GM12878 (cell line): ENCODE data around the gene CDC123. TPM values are rescaled to one million over a fixed set of nuclear protein-coding genes. Genes with fewer than 3 reads are reported as not detected.
A peak's percentile ranks its signal among the peaks of the same experiment; 100 is the strongest.

ENCODE experiments used
- ATAC-seq: fragments of 200-7000 bp; cut with Tn5 transposase; 3 replicates; pipeline ENCODE4 v1.9.1; 2020; ENCODE audit warnings: mild to moderate bottlenecking, moderate library complexity
- BruUV-seq: library from RNA; stranded (reverse); fragments of 400-500 nt; replicated peaks from 2 replicates; lab custom pipeline; 2021; lab: Mats Ljungman, UMichigan
- CTCF ChIA-PET: fragments of 300-600 bp; sonication (Branson Sonifier 250); formaldehyde crosslinking; extraction: SDS; loops from one replicate; lab custom pipeline; 2021; ENCODE audit warnings: inconsistent platforms; lab: Yijun Ruan, JAX
- POLR2A ChIA-PET: fragments of 350-600 bp; formaldehyde crosslinking; extraction: SDS; loops from one replicate; lab custom pipeline; 2021; ENCODE audit warnings: inconsistent platforms; lab: Charles Lee
- RAD21 ChIA-PET: fragments of 300-600 bp; sonication (Branson Sonifier 250); formaldehyde crosslinking; loops from one replicate; lab custom pipeline; 2023; ENCODE audit warnings: antibody characterized with exemption; ENCODE audit not compliant: unreplicated experiment; lab: Charles Lee
- SMC1A ChIA-PET: fragments of 300-600 bp; sonication (Branson Sonifier 250); formaldehyde crosslinking; loops from one replicate; lab custom pipeline; 2023; ENCODE audit not compliant: unreplicated experiment, uncharacterized antibody; lab: Charles Lee
- DNase-seq: peaks from one replicate; pipeline ENCODE4 v3.0.0-alpha.2; 2011; ENCODE audit warnings: low read depth, low spot score
- FAIRE-seq: peaks from 3 replicates; lab custom pipeline; 2011; peaks lifted over from hg19 to GRCh38; lab: Jason Lieb, UNC
- H2AFZ ChIP-seq: 2 replicates; pipeline ENCODE4 v1.6.0; 2011; ENCODE audit warnings: low read depth, low read length, control low read depth; ENCODE audit not compliant: control insufficient read depth
- H3K27ac ChIP-seq: 2 replicates; pipeline ENCODE4 v1.5.1; 2011; ENCODE audit warnings: control low read depth; ENCODE audit not compliant: control insufficient read depth, insufficient read depth
- H3K27me3 ChIP-seq, 2 experiments: replicated peaks in 1 of 2; 2 replicates each; pipeline versions ENCODE4 v1.6.0 to v1.6.1; 2011; ENCODE audit warnings: low read length in 1 of 2; ENCODE audit not compliant: control insufficient read depth in 2 of 2, insufficient read depth in 2 of 2
- H3K36me3 ChIP-seq, 2 experiments: 2 replicates each; pipeline ENCODE4 v1.5.1; 2011; ENCODE audit warnings: low read length in 1 of 2; ENCODE audit not compliant: control insufficient read depth in 2 of 2, insufficient read depth in 2 of 2
- H3K4me1 ChIP-seq: 2 replicates; pipeline ENCODE4 v1.6.1; 2011; ENCODE audit warnings: mild to moderate bottlenecking, low read length, moderate library complexity, mixed read lengths; ENCODE audit not compliant: control insufficient read depth, insufficient read depth
- H3K4me2 ChIP-seq: 2 replicates; pipeline ENCODE4 v1.6.0; 2011; ENCODE audit warnings: control low read depth; ENCODE audit not compliant: control insufficient read depth, insufficient read depth
- H3K4me3 ChIP-seq: fragments of 200-600 bp; sonication (generic); 2 replicates; pipeline ENCODE4 v1.5.1; 2016
- H3K79me2 ChIP-seq: 2 replicates; pipeline ENCODE4 v1.6.0; 2011; ENCODE audit warnings: low read length; ENCODE audit not compliant: control insufficient read depth, insufficient read depth
- H3K9ac ChIP-seq: 2 replicates; pipeline ENCODE4 v1.8.0; 2011; ENCODE audit warnings: low read length, control low read depth, mixed read lengths; ENCODE audit not compliant: control insufficient read depth, insufficient read depth
- H3K9me3 ChIP-seq: replicated peaks from 3 replicates; pipeline ENCODE4 v1.5.1; 2011; ENCODE audit warnings: mild to moderate bottlenecking, low read length; ENCODE audit not compliant: control insufficient read depth, insufficient read depth
- H4K20me1 ChIP-seq: 2 replicates; pipeline ENCODE4 v1.6.0; 2011; ENCODE audit not compliant: control insufficient read depth, insufficient read depth
- ATF7 ChIP-seq: fragments of 450-650 bp; IDR thresholded peaks from 2 replicates; pipeline ENCODE4 v1.6.1; 2016; ENCODE audit warnings: low read depth, mild to moderate bottlenecking
- EED ChIP-seq: sonication (generic); IDR thresholded peaks from 2 replicates; pipeline ENCODE4 v1.6.1; 2016; ENCODE audit warnings: antibody characterized with exemption, low read depth
- GATAD2B ChIP-seq: fragments of 450-650 bp; conservative IDR thresholded peaks from 2 replicates; pipeline ENCODE4 v1.6.1; 2017; ENCODE audit warnings: low read depth, mild to moderate bottlenecking, moderate library complexity
- KDM1A ChIP-seq: fragments of 200-600 bp; sonication (generic); IDR thresholded peaks from 2 replicates; pipeline ENCODE4 v1.6.1; 2016; ENCODE audit warnings: borderline replicate concordance
- MEF2B ChIP-seq: fragments of 450-650 bp; IDR thresholded peaks from 2 replicates; pipeline ENCODE4 v1.6.1; 2018; ENCODE audit warnings: mild to moderate bottlenecking, moderate library complexity; ENCODE audit not compliant: partially characterized antibody, poor library complexity, severe bottlenecking
- MTA2 ChIP-seq: fragments of 450-650 bp; IDR thresholded peaks from 2 replicates; pipeline ENCODE4 v1.6.1; 2016; ENCODE audit warnings: low read depth, mild to moderate bottlenecking, moderate library complexity
- NFIC ChIP-seq: IDR thresholded peaks from 2 replicates; pipeline ENCODE4 v1.6.1; 2012; ENCODE audit warnings: low read depth, mild to moderate bottlenecking, inconsistent platforms, low read length, moderate library complexity
- RAD21 ChIP-seq: IDR thresholded peaks from 2 replicates; pipeline ENCODE4 v1.6.1; 2011; ENCODE audit warnings: mild to moderate bottlenecking, low read depth, low read length, moderate library complexity; ENCODE audit not compliant: insufficient read depth
- SMARCA5 ChIP-seq: fragments of 450-650 bp; IDR thresholded peaks from 2 replicates; pipeline ENCODE4 v1.6.1; 2017; ENCODE audit warnings: mild to moderate bottlenecking
- SPI1 ChIP-seq: IDR thresholded peaks from 2 replicates; pipeline ENCODE4 v1.6.1; 2011; ENCODE audit warnings: low read depth, mild to moderate bottlenecking, low read length, moderate library complexity, borderline replicate concordance; ENCODE audit not compliant: insufficient read depth
- SUPT20H ChIP-seq: IDR thresholded peaks from 2 replicates; pipeline ENCODE4 v1.6.1; 2011; ENCODE audit warnings: low read depth, mild to moderate bottlenecking, low read length, moderate library complexity, borderline replicate concordance; ENCODE audit not compliant: control insufficient read depth
- TCF7 ChIP-seq: IDR thresholded peaks from 2 replicates; pipeline ENCODE4 v1.6.1; 2014; ENCODE audit warnings: antibody characterized with exemption, borderline replicate concordance
- ZNF217 ChIP-seq: fragments of 450-650 bp; IDR thresholded peaks from 2 replicates; pipeline ENCODE4 v1.6.1; 2017; ENCODE audit warnings: antibody characterized with exemption, mild to moderate bottlenecking
- ZSCAN29 ChIP-seq: fragments of 450-650 bp; IDR thresholded peaks from 2 replicates; pipeline ENCODE4 v1.6.1; 2017; ENCODE audit warnings: mild to moderate bottlenecking, moderate library complexity
- WGBS: methylation state at CpG from one replicate; pipeline ENCODE4 v1.1.6; 2016; ENCODE audit warnings: low lambda C conversion rate; ENCODE audit not compliant: insufficient replicate concordance, insufficient coverage; ENCODE audit errors: missing lambda C conversion rate; 5-methylcytosine and 5-hydroxymethylcytosine counted together
- in situ Hi-C: fragments of 300-500 bp; cut with MboI; formaldehyde crosslinking; loops from 9 replicates; pipeline ENCODE4 v1.14.3; 2018; ENCODE audit warnings: mixed read lengths
- intact Hi-C: fragments of 100-400 bp; cut with micrococcal nuclease; formaldehyde crosslinking; loops from one replicate; pipeline ENCODE4 v1.14.2; 2022; ENCODE audit not compliant: unreplicated experiment
- polyA plus RNA-seq, 11 experiments: library from polyadenylated mRNA; depleted of rRNA in 4 of 11; unstranded in 6 of 11; stranded (reverse) in 5 of 11; fragments of >200 nt; fragmentation: Nextera tagmentation in 4 of 11; fragmentation: Illumina TruSeq in 1 of 11; extraction: Ambion mirVana in 4 of 11; extraction: Trizol in 1 of 11; gene quantifications; 1 replicate in 1 of 11; 2 replicates in 10 of 11; pipeline versions ENCODE4 v1.2.1 to v1.2.3, GENCODE V29; 2011 to 2016; ENCODE audit warnings: inconsistent platforms in 2 of 11, missing spikeins in 2 of 11, low read depth in 1 of 11
- total RNA-seq, 4 experiments: library from RNA; depleted of rRNA in 3 of 4; stranded (reverse); fragments of >200 nt in 3 of 4; fragmentation: Illumina TruSeq in 1 of 4; extraction: Trizol in 1 of 4; gene quantifications; 2 replicates each; pipeline versions ENCODE4 v1.2.1 to v1.2.3, GENCODE V29; 2013 to 2021
- TF ChIP-seq, protein P1 (sequence below): IDR thresholded peaks from 2 replicates; pipeline ENCODE4 v1.6.1; 2011; ENCODE audit warnings: mild to moderate bottlenecking, low read depth, low read length, moderate library complexity; ENCODE audit not compliant: insufficient replicate concordance
- TF ChIP-seq, protein P2 (sequence below): IDR thresholded peaks from 2 replicates; pipeline ENCODE4 v1.6.1; 2011; ENCODE audit warnings: borderline replicate concordance, low read depth, mild to moderate bottlenecking, moderate library complexity, mixed read lengths, low read length; ENCODE audit not compliant: insufficient read depth; ENCODE audit errors: extremely low read length
- TF ChIP-seq, protein P3 (sequence below): fragments of 450-650 bp; IDR thresholded peaks from 2 replicates; pipeline ENCODE4 v1.6.1; 2016; ENCODE audit warnings: mild to moderate bottlenecking

CDC123 gene
- total and polyA plus RNA-seq, 10 of the 15 experiments (the other 5 are each of a cell fraction or from before 2014, with no cell fraction given), result 128 to 360 (median 209) TPM

DNA sequence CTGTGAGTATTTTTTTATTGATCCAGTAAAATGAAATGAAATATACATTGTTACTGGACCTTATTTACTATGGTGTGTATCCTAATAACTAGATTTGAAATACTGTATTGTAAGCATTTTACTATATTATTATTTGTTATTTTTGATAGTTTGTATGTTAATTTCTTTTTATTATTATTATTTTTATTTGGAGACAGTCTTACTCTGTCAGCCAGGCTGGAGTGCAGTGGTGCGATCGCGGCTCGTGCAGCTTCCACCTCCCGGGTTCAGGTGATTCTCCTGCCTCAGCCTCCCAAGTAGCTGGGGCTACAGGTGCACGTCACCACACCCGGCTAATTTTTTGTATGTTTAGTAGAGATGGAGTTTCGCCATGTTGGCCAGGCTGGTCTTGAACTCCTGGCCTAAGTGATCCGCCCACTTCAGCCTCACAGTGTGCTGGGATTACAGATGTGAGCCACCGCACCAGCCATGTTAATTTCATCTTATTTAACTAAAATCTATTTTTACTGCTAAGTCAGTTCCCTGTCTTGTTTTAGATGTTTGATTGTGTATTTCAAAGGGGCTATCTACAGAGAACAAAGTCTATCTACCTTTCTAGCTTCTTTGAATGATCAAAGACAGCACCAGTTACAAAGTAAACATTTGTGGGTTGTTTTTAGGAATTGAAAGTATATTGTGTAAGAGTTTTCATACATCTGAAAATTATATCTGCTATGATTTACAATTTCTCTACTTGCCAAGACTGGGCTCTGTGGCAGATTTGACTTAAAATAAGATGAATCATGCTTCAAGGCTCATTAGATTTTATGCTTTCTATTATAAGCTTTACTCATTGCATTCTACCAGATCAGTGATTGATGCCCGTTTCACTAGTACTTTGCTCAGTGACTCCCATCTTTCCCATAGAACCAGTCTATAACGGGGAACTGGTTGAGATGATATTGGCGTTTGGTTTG is 41.6 kb downstream of the CDC123 start:
- peaks cover 10 to 28% of the 10 kb centered on the region in 2 experiments for H3K36me3 ChIP-seq

More for the DNA sequence above, 41.6 kb downstream of the CDC123 start:
- no TSS peak for BruUV-seq
- ChIA-PET SMC1A (interaction anchor here (0.6 to 1.4 kb wide), 4 partner anchors 23 to 419 kb away, joined by 3 to 5 read pairs (median 4); no protein-coding TSS in a partner anchor), POLR2A (interaction anchor here (0.5 to 0.8 kb wide), 2 partner anchors 20 to 414 kb away, joined by 3 to 4 read pairs; no protein-coding TSS in a partner anchor), CTCF (interaction anchor here (1.1 kb wide), 1 partner anchor 26 kb away, joined by 4 read pairs; no protein-coding TSS in a partner anchor), RAD21 (interaction anchor here (1.2 to 1.8 kb wide), 3 partner anchors 22 to 128 kb away, joined by 3 to 12 read pairs (median 4); no protein-coding TSS in a partner anchor)
- intact Hi-C loops, result no loop called here
- peaks cover 5% of the 10 kb centered on the region for H3K79me2 ChIP-seq
- ATAC-seq, result no peak; the same call in 2 of the 3 replicates
- DNase-seq, result no peak
- no peak overlapping the region for H3K9ac ChIP-seq
- no peaks in the 10 kb centered on the region for H3K9me3 ChIP-seq
- H4K20me1 ChIP-seq, result no peaks in the 10 kb centered on the region
- H3K4me2 ChIP-seq, result no peak overlapping the region
- WGBS, result 94% methylated on average over 13 of the region's 13 CpGs
- FAIRE-seq, result no peak
- H3K4me3 ChIP-seq, result no peak overlapping the region
- H2AFZ ChIP-seq, result no peak overlapping the region
- in situ Hi-C loops, result no loop called here
- TF ChIP-seq ZNF217, result peak; percentile 57
- TF ChIP-seq SUPT20H, result no peak
- TF ChIP-seq MTA2, result peak; percentile 71
- TF ChIP-seq ZSCAN29, result no peak
- TF ChIP-seq, protein P1, sequence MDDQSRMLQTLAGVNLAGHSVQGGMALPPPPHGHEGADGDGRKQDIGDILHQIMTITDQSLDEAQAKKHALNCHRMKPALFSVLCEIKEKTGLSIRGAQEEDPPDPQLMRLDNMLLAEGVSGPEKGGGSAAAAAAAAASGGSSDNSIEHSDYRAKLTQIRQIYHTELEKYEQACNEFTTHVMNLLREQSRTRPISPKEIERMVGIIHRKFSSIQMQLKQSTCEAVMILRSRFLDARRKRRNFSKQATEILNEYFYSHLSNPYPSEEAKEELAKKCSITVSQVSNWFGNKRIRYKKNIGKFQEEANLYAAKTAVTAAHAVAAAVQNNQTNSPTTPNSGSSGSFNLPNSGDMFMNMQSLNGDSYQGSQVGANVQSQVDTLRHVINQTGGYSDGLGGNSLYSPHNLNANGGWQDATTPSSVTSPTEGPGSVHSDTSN, result no peak
- TF ChIP-seq SMARCA5, result peak; percentile 55; the same call in 1 of the 2 replicates
- no peak for TF ChIP-seq RAD21
- TF ChIP-seq EED, result no peak
- 0 out of 2 replicates have a peak, but pooled peaks have one; percentile 48 for TF ChIP-seq TCF7
- TF ChIP-seq SPI1, result peak; percentile 10; the same call in 1 of the 2 replicates
- TF ChIP-seq, protein P2, sequence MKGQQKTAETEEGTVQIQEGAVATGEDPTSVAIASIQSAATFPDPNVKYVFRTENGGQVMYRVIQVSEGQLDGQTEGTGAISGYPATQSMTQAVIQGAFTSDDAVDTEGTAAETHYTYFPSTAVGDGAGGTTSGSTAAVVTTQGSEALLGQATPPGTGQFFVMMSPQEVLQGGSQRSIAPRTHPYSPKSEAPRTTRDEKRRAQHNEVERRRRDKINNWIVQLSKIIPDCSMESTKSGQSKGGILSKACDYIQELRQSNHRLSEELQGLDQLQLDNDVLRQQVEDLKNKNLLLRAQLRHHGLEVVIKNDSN, result no peak
- TF ChIP-seq, protein P3, sequence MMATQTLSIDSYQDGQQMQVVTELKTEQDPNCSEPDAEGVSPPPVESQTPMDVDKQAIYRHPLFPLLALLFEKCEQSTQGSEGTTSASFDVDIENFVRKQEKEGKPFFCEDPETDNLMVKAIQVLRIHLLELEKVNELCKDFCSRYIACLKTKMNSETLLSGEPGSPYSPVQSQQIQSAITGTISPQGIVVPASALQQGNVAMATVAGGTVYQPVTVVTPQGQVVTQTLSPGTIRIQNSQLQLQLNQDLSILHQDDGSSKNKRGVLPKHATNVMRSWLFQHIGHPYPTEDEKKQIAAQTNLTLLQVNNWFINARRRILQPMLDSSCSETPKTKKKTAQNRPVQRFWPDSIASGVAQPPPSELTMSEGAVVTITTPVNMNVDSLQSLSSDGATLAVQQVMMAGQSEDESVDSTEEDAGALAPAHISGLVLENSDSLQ, result peak; percentile 23; the same call in 1 of the 2 replicates
- peak; percentile 58 for TF ChIP-seq ATF7
- no peak for TF ChIP-seq GATAD2B
- peak; percentile 40 for TF ChIP-seq MEF2B
- no peak for TF ChIP-seq KDM1A
- peak; percentile 35; the same call in 1 of the 2 replicates for TF ChIP-seq NFIC
- peaks cover 16% of the 10 kb centered on the region for H3K4me1 ChIP-seq
- no peak overlapping the region for H3K27ac ChIP-seq
- H3K27me3 ChIP-seq, result no peaks in the 10 kb centered on the region
